ENCODE data around the gene CYP21A2.
"Not testable (repeated sequence)": the region's sequence is repeated elsewhere in the genome, so short reads cannot be mapped to it uniquely, and the experiment has no call there.

Gene CYP21A2

GRCh38 chr6:32050562-32050961 is 12.3 kb downstream of the CYP21A2 start:
- TF ChIP-seq CTCF (IDR thresholded peaks at IDR 0.05; ENCODE audit: low read length, missing control alignments), result no peak
- H3K4me3 ChIP-seq (replicated peaks; ENCODE audit: low read depth, low read length), result no peak overlapping the region

DNA sequence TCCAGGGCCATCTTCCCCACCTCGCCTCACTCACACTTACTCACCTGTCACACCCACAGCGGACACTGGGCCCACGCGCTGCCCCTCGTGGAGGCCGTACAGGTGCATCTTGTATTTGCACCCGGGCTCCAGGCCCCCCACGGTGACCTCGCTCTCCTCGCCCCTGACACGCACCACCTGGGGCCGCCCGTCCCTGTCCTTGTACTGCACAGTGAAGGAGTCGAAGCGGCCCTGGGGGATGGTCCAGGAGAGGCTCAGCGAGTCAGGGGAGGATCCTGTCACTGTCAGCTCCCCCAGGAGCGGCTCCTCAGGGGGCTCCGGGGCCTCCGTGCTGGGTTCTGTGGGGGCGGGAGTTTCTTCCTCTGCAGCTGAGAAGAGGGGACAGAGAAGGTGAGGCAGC is 14.4 kb downstream of the CYP21A2 start:
- DNase-seq (ENCODE audit: low read depth); H3K4me3 ChIP-seq (replicated peaks; ENCODE audit: low read depth, low read length): not testable (repeated sequence)

More at GRCh38 chr6:32050562-32050961, 12.3 kb downstream of the CYP21A2 start:
- no peak for DNase-seq (ENCODE audit: low read depth)

DNA sequence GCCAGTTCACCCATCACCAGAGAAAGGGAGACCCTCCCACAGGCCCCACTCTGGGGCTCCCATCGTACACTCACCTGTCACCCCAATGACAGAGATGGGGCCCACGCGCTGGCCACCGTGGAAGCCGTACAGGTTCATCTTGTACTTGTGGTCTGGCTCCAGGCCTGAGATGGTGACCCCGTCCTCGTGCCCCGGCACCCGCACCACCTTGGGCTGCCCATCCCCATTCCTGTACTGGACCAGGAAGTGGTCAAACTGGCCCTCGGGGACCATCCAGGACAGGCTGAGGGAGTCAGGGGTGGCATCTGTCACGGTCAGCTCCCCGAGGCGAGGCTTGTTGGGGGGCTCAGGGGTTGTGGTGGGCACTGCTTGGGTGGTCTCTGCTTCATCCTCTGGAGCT is 15.1 kb downstream of the CYP21A2 start:
- DNase-seq (ENCODE audit: low read depth); H3K4me3 ChIP-seq (replicated peaks; ENCODE audit: low read depth, low read length): not testable (repeated sequence)

- DNase-seq (ENCODE audit: low read depth); H3K4me3 ChIP-seq (replicated peaks; ENCODE audit: low read depth, low read length): not testable (repeated sequence)
Observed at GRCh38 chr6:32055756-32056155, 17.5 kb downstream of the CYP21A2 start.

DNA sequence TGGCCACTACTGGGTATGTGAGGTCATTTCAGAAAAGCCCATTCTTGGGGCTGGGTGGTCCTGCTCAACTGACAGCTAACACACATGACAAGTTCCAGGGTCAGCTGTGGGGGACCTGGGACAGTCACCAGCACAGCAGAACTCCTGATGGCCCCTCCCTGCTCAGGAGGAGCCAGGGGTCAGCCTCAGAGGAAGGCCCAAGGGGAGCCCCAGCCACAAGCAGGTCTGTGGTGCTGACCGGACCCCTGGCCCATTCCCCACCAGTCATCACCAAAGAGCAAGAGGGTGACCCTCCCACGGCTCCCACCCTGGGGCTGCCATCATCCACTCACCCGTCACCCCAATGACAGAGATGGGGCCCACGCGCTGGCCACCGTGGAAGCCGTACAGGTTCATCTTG is 18.0 kb downstream of the CYP21A2 start:
- no peak for DNase-seq (ENCODE audit: low read depth)
- no peak overlapping the region for H3K4me3 ChIP-seq (replicated peaks; ENCODE audit: low read depth, low read length)
- no peak for TF ChIP-seq CTCF (IDR thresholded peaks at IDR 0.05; ENCODE audit: low read length, missing control alignments)

- TF ChIP-seq CTCF (IDR thresholded peaks at IDR 0.05; ENCODE audit: low read length, missing control alignments), result no peak
- H3K4me3 ChIP-seq (replicated peaks; ENCODE audit: low read depth, low read length), result no peak overlapping the region
- no peak for DNase-seq (ENCODE audit: low read depth)
Observed at GRCh38 chr6:32057966-32058365, 19.8 kb downstream of the CYP21A2 start.

DNA sequence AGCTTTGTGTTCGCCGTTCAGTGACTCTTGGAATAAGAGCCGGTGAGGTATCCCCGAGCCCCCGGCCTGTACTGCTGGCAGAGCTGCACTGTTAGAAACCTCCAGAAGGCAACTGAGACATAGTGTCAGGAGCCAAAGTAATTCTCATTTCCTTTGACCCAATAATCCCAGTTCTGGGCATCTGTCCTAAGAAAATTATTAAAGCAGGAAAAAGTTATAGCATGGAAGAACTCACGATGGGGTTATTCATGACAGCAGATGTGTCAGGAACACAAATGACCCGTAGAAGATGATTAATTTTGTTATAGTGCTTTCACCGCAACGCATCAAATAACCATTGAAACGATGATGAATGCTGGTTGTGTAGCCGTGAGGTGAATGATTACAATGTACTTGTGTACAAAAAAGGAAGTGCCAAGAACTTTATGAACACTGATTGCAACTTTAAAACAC is 20.3 kb downstream of the CYP21A2 start:
- H3K4me3 ChIP-seq (replicated peaks; ENCODE audit: low read depth, low read length), result no peak overlapping the region
- DNase-seq (ENCODE audit: low read depth), result no peak
- TF ChIP-seq CTCF (IDR thresholded peaks at IDR 0.05; ENCODE audit: low read length, missing control alignments), result no peak

GRCh38 chr6:32060966-32061655 is 22.9 kb downstream of the CYP21A2 start:
- no peak overlapping the region for H3K4me3 ChIP-seq (replicated peaks; ENCODE audit: low read depth, low read length)
- TF ChIP-seq CTCF (IDR thresholded peaks at IDR 0.05; ENCODE audit: low read length, missing control alignments), result no peak
- no peak for DNase-seq (ENCODE audit: low read depth)

Data from fibroblast of pulmonary artery (primary cell).